SJCRH30 (cell line): ENCODE data around the gene ANGPTL7. TPM values are rescaled to one million over a fixed set of nuclear protein-coding genes. Genes with fewer than 3 reads are reported as not detected.
A peak's percentile ranks its signal among the peaks of the same experiment; 100 is the strongest.
"Not testable (repeated sequence)": the region's sequence is repeated elsewhere in the genome, so short reads cannot be mapped to it uniquely, and the experiment has no call there.

Experiments
- DNase-seq, 2 experiments: peaks; one replicate each; pipeline ENCODE4 v3.0.0-alpha.2; 2015 to 2020
- H3K27ac ChIP-seq: fragments of 250-450 bp; sonication (Bioruptor Pico); 2 replicates; pipeline ENCODE4 v1.5.1; 2020; ENCODE audit warnings: mild to moderate bottlenecking, moderate library complexity
- H3K27me3 ChIP-seq: fragments of 250-450 bp; sonication (Bioruptor Pico); 2 replicates; pipeline ENCODE4 v1.5.1; 2020; ENCODE audit warnings: mild to moderate bottlenecking, moderate library complexity
- H3K36me3 ChIP-seq: fragments of 250-450 bp; sonication (Bioruptor Pico); 2 replicates; pipeline ENCODE4 v1.5.1; 2020; ENCODE audit warnings: mild to moderate bottlenecking, moderate library complexity
- H3K4me1 ChIP-seq: fragments of 250-450 bp; sonication (Bioruptor Pico); 2 replicates; pipeline ENCODE4 v1.5.1; 2020; ENCODE audit warnings: mild to moderate bottlenecking, moderate library complexity
- H3K4me3 ChIP-seq: fragments of 250-450 bp; sonication (Bioruptor Pico); 2 replicates; pipeline ENCODE4 v1.5.1; 2020; ENCODE audit warnings: mild to moderate bottlenecking, moderate library complexity
- H3K9me3 ChIP-seq: fragments of 250-450 bp; sonication (Bioruptor Pico); replicated peaks from 2 replicates; pipeline ENCODE4 v1.5.1; 2020; ENCODE audit warnings: mild to moderate bottlenecking, moderate library complexity
- total RNA-seq: library from RNA; depleted of rRNA; stranded (reverse); fragments of >200 nt; shearing (Covaris generic); gene quantifications from 2 replicates; pipeline ENCODE4 v1.2.3, GENCODE V29; 2014

Gene ANGPTL7
- total RNA-seq, 1 experiment from 2014 or later = not detected

GRCh38 chr1:11157394-11157793 lies 31.8 kb upstream of the ANGPTL7 start:
- Histone ChIP-seq H3K27ac (no peak overlapping the region), H3K4me3 (no peak overlapping the region), H3K36me3 (peaks cover 47% of the 10 kb centered on the region), H3K9me3 (no peaks in the 10 kb centered on the region), H3K4me1 (peaks cover 4% of the 10 kb centered on the region), H3K27me3 (no peaks in the 10 kb centered on the region)
- no peak for DNase-seq

DNA sequence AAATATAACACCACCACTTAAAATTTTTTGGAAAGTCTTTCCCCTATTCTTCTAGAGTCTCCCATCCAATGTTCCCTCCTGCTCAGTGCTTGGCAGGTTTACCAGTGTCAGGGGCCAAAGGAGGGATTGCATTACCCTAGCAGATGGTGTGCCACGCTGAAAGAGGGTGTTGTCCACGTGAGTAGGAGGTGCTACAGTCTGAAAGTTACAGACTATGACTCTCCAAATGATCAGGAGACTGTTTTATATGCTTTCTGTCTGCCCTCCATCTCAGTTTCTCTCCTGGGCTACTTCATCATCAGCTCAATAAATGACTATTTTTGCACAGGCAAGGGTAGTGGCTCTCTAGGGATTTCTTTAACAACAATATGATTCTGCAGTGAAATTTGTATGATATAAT lies 31.3 kb upstream of the ANGPTL7 start:
- no peak for DNase-seq
- H3K27ac ChIP-seq = no peak overlapping the region
- no peaks in the 10 kb centered on the region for H3K27me3 ChIP-seq
- H3K36me3 ChIP-seq = peaks cover 47% of the 10 kb centered on the region
- H3K9me3 ChIP-seq = no peaks in the 10 kb centered on the region
- no peak overlapping the region for H3K4me3 ChIP-seq
- H3K4me1 ChIP-seq = no peaks in the 10 kb centered on the region

DNA sequence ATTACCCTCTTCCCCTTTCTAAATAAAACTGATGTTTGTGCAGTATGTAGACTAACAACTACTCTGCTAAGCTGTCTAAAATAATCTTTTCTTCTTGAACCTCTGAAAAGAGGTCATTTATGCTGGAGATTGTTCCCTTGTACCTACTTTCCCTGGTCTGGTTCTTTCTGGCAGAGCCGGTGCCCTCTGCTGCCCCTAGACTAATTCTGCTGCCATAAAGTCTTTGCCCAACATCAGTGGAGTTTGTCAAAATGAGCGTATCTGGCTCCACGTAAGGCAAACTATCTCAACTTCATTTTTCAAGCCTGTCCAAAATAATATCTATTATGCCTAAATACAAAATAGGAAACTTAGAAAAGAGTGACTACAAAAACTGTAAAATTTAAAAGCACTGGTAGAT lies 30.9 kb upstream of the ANGPTL7 start:
- Histone ChIP-seq H3K27ac (no peak overlapping the region), H3K9me3 (no peaks in the 10 kb centered on the region; the same call in 1 of the 2 replicates), H3K27me3 (no peaks in the 10 kb centered on the region), H3K4me3 (no peak overlapping the region), H3K4me1 (no peaks in the 10 kb centered on the region), H3K36me3 (peaks cover 43% of the 10 kb centered on the region)
- no peak for DNase-seq

- no peak for DNase-seq
- Histone ChIP-seq H3K9me3 (no peaks in the 10 kb centered on the region; the same call in 1 of the 2 replicates), H3K27ac (no peak overlapping the region)
Observed at GRCh38 chr1:11158720-11159321, 30.3 kb upstream of the ANGPTL7 start.

DNA sequence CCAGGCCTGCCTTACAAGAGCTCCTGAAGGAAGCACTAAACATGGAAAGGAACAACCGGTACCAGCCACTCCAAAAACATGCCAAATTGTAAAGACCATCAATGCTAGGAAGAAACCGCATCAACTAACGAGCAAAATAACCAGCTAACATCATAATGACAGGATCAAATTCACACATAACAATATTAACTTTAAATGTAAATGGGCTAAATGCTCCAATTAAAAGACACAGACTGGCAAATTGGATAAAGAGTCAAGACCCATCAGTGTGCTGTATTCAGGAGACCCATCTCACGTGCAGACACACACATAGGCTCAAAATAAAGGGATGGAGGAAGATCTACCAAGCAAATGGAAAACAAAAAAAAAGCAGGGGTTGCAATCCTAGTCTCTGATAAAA lies 26.4 kb upstream of the ANGPTL7 start:
- H3K4me1 ChIP-seq = not testable (repeated sequence)

More at GRCh38 chr1:11158720-11159321, 30.3 kb upstream of the ANGPTL7 start:
- Histone ChIP-seq H3K4me1 (no peaks in the 10 kb centered on the region), H3K4me3 (no peak overlapping the region), H3K36me3 (peaks cover 42% of the 10 kb centered on the region), H3K27me3 (no peaks in the 10 kb centered on the region)

GRCh38 chr1:11166744-11167143 lies 22.4 kb upstream of the ANGPTL7 start:
- H3K27me3 ChIP-seq, H3K9me3 ChIP-seq, H3K27ac ChIP-seq, H3K4me1 ChIP-seq, DNase-seq, H3K4me3 ChIP-seq: not testable (repeated sequence)
- peaks cover 17% of the 10 kb centered on the region for H3K36me3 ChIP-seq

More for the DNA sequence above, 26.4 kb upstream of the ANGPTL7 start:
- H3K27me3 ChIP-seq, H3K4me3 ChIP-seq, H3K27ac ChIP-seq, DNase-seq, H3K9me3 ChIP-seq: not testable (repeated sequence)
- peaks cover 34% of the 10 kb centered on the region for H3K36me3 ChIP-seq

GRCh38 chr1:11168731-11169130 lies 20.4 kb upstream of the ANGPTL7 start:
- H3K27me3 ChIP-seq = no peaks in the 10 kb centered on the region
- H3K4me3 ChIP-seq = no peak overlapping the region
- no peak for DNase-seq
- H3K36me3 ChIP-seq = peaks cover 14% of the 10 kb centered on the region
- H3K9me3 ChIP-seq = peaks cover 6% of the 10 kb centered on the region; the same call in 1 of the 2 replicates
- H3K4me1 ChIP-seq = no peaks in the 10 kb centered on the region
- H3K27ac ChIP-seq = no peak overlapping the region

GRCh38 chr1:11169202-11169601 lies 20.0 kb upstream of the ANGPTL7 start:
- no peaks in the 10 kb centered on the region for H3K4me1 ChIP-seq
- H3K36me3 ChIP-seq = peaks cover 15% of the 10 kb centered on the region
- no peak overlapping the region for H3K27ac ChIP-seq
- no peak overlapping the region for H3K4me3 ChIP-seq
- H3K9me3 ChIP-seq = peaks cover 6% of the 10 kb centered on the region; the same call in 1 of the 2 replicates
- DNase-seq = no peak
- no peaks in the 10 kb centered on the region for H3K27me3 ChIP-seq

DNA sequence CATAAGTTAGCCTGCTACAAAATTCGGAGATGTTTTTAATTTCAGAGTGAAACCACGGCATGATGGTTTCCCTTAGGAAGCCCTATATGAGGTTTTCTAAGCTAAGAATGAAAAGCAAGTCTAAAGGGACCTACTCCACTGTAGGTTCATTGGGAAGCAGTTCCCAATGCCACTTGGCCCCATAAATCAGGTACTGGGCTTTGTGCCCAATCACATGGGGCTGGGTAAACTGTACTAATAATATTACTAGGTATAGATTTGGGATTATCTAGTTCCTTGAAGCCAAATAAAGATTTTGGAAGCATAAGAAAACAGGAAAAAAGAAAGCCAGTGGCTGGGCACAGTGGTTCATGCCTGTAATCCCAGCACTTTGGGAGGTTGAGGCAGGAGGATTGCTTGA lies 19.1 kb upstream of the ANGPTL7 start:
- Histone ChIP-seq H3K9me3 (peaks cover 6% of the 10 kb centered on the region; the same call in 1 of the 2 replicates), H3K27ac (no peak overlapping the region), H3K36me3 (peaks cover 23% of the 10 kb centered on the region), H3K27me3 (no peaks in the 10 kb centered on the region), H3K4me3 (no peak overlapping the region), H3K4me1 (no peaks in the 10 kb centered on the region)
- DNase-seq = no peak

GRCh38 chr1:11174261-11174942 lies 14.8 kb upstream of the ANGPTL7 start:
- H3K4me3 ChIP-seq = no peak overlapping the region
- no peaks in the 10 kb centered on the region for H3K27me3 ChIP-seq
- no peak overlapping the region for H3K27ac ChIP-seq
- H3K36me3 ChIP-seq = peaks cover 18% of the 10 kb centered on the region
- peaks cover 4% of the 10 kb centered on the region; the same call in 1 of the 2 replicates for H3K4me1 ChIP-seq
- DNase-seq = no peak
- no peaks in the 10 kb centered on the region for H3K9me3 ChIP-seq

GRCh38 chr1:11175461-11175860 lies 13.7 kb upstream of the ANGPTL7 start:
- Histone ChIP-seq H3K27ac (no peak overlapping the region), H3K9me3 (no peaks in the 10 kb centered on the region), H3K27me3 (no peaks in the 10 kb centered on the region), H3K36me3 (peaks cover 23% of the 10 kb centered on the region), H3K4me3 (no peak overlapping the region), H3K4me1 (peaks cover 4% of the 10 kb centered on the region; the same call in 1 of the 2 replicates)
- DNase-seq = no peak

DNA sequence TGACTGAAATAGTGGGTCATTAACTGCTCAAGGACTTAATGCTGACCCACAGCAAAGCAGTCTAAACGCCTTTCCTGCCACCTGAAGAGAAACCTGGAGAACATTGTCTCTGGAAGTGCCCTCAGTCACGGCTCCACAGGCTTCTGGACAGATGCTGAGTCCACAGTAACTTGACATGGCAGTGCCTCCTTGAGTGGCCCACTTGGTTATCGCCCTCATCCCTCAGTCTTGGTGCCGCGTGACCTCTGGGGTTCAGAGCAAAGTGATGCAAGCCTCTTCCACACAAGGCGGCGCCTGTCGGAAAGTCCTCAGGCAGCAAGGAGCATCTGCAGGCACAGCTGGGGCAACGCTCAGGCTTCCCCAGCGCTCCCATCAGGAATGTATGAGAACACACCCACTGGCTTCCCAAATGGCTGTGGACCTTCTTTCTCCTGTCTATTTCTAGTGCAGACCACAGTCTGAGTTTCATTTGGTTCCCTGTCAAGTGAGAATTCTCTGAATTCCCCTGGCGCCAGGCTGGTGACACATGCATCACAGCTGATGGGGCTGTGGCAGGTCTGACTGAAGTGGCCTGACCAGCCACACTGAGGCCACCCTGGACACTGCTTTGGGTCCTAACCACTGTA lies 13.0 kb upstream of the ANGPTL7 start:
- DNase-seq = peak; percentile 9 to 31
- Histone ChIP-seq H3K4me1 (peaks cover 4% of the 10 kb centered on the region; the same call in 1 of the 2 replicates), H3K27me3 (no peaks in the 10 kb centered on the region), H3K27ac (no peak overlapping the region; the same call in 1 of the 2 replicates), H3K9me3 (no peaks in the 10 kb centered on the region), H3K4me3 (no peak overlapping the region), H3K36me3 (peaks cover 28% of the 10 kb centered on the region)

DNA sequence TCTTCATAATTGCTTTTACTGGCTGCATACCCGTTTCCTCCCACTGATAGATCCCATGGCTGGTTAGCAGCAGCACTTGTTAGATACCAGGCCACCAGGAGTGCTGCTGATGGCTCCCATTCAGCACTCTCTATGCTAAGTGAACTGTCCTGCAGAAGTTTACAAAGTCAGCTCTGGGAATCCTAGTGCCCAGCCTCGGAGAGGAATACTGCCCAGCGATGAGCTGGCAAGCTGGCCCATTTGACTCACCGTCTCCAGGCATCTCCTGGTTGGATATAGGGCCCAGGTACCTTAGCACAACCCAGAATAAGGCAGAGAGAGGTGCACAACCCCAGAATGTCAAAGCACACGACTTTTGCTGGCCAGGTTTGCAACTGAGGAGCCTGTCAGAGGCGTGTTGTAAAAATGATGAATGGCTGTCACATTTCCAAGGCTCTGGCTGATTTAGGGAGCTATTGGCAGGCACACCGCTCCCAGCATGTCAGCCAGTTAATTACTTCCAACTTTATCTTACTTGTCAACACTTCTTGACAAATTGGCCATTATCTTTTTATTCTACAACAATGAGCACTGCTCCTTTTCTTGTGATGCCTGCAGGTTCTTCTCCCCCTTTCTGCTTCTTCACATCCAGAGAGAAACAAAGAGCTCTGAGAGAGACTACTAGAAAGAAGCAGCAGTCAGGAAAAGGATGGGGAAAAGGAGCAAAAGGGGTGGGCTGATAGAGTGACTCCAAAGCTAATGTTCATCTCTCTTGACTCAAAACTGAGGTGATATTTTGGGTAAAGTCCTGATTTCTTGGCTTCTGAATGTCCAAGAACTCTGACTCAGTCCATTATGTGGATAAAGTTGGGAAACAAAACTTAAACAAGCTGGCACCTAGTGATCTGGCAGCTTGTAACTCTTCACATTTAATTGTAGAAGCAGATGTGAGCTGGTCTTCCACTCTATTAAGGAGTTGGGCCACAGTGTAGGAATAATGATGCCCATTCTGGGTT lies 10.8 kb upstream of the ANGPTL7 start:
- no peak overlapping the region for H3K4me3 ChIP-seq
- peaks cover 4% of the 10 kb centered on the region; the same call in 1 of the 2 replicates for H3K4me1 ChIP-seq
- no peak overlapping the region for H3K27ac ChIP-seq
- no peak for DNase-seq
- no peaks in the 10 kb centered on the region for H3K9me3 ChIP-seq
- H3K27me3 ChIP-seq = no peaks in the 10 kb centered on the region
- peaks cover 36% of the 10 kb centered on the region for H3K36me3 ChIP-seq

DNA sequence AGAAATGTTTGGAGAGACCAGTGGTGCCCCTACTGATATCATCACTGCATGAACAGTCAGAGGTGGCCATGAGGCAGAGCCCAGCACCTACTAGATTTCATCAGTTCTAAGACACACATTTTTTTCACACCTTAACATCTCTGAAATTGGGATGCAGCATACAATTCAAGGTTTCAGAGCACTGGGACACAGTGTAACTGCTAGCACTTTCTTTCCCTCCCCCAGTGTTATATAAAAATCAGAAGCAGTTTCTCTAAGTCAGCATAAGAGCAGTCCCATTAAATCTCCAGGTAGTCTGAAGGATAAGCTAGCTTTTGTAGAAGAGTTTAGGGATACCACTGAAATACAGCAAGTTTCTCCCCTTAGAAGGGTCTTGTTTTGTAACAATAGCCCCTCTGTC lies 10.0 kb upstream of the ANGPTL7 start:
- no peak for DNase-seq
- no peak overlapping the region for H3K27ac ChIP-seq

More for the DNA sequence above, 10.0 kb upstream of the ANGPTL7 start:
- no peak overlapping the region for H3K4me3 ChIP-seq
- H3K9me3 ChIP-seq = no peaks in the 10 kb centered on the region
- H3K27me3 ChIP-seq = no peaks in the 10 kb centered on the region
- H3K36me3 ChIP-seq = peaks cover 40% of the 10 kb centered on the region
- H3K4me1 ChIP-seq = peaks cover 4% of the 10 kb centered on the region; the same call in 1 of the 2 replicates
